K562 (cell line): ENCODE results near the gene TRIM38. TPM values are rescaled to one million over a fixed set of nuclear protein-coding genes. Genes with fewer than 3 reads are reported as not detected.

Experiments
- CREB1 ChIP-seq, 2 experiments: sonication (generic) in 1 of 2; formaldehyde crosslinking in 1 of 2; IDR thresholded peaks; 2 replicates each; pipeline versions ENCODE4 v1.6.1 to v1.8.0; 2012 to 2022; ENCODE audit warnings: inconsistent platforms in 1 of 2, mild to moderate bottlenecking in 1 of 2, missing genetic modification reagents in 1 of 2, moderate library complexity in 1 of 2
- EP400 ChIP-seq: fragments of 450-650 bp; IDR thresholded peaks from 2 replicates; pipeline ENCODE4 v1.6.1; 2017; ENCODE audit warnings: antibody characterized with exemption, mild to moderate bottlenecking, moderate library complexity
- GTF2E2 ChIP-seq: fragments of 200-800 bp; sonication (Bioruptor generic); IDR thresholded peaks from 2 replicates; pipeline ENCODE4 v1.6.1; 2016; ENCODE audit warnings: missing genetic modification characterization, missing compliant biosample characterization
- JUN ChIP-seq, 2 experiments: sonication (generic) in 1 of 2; formaldehyde crosslinking in 1 of 2; IDR thresholded peaks; 2 replicates each; pipeline versions ENCODE4 v1.6.1 to v1.8.0; 2012 to 2022; ENCODE audit warnings: borderline replicate concordance in 2 of 2, mild to moderate bottlenecking in 2 of 2, improper control_type of control experiment in 1 of 2, low read depth in 1 of 2, low read length in 1 of 2, missing genetic modification reagents in 1 of 2
- MAFF ChIP-seq: IDR thresholded peaks from 2 replicates; pipeline ENCODE4 v1.6.1; 2012; ENCODE audit warnings: low read length, improper control_type of control experiment
- MCM3 ChIP-seq: fragments of 450-650 bp; IDR thresholded peaks from 2 replicates; pipeline ENCODE4 v1.6.1; 2016
- NCOA1 ChIP-seq: fragments of 450-650 bp; IDR thresholded peaks from 2 replicates; pipeline ENCODE4 v1.6.1; 2016; ENCODE audit warnings: low read depth
- NFIX ChIP-seq: fragments of 250-450 bp; sonication (Bioruptor Pico); IDR thresholded peaks from 2 replicates; pipeline ENCODE4 v1.4.0; 2020; ENCODE audit warnings: low read depth, mild to moderate bottlenecking, moderate library complexity
- PTTG1 ChIP-seq: fragments of 450-650 bp; IDR thresholded peaks from 2 replicates; pipeline ENCODE4 v1.6.1; 2016; ENCODE audit warnings: low read depth, mild to moderate bottlenecking, missing genetic modification characterization, missing compliant biosample characterization
- RCOR1 ChIP-seq, 2 experiments: IDR thresholded peaks; 2 replicates each; pipeline ENCODE4 v1.6.1; 2012; ENCODE audit warnings: low read depth in 2 of 2, low read length in 2 of 2, borderline replicate concordance in 1 of 2, improper control_type of control experiment in 1 of 2
- SMAD3 ChIP-seq: fragments of 450-650 bp; formaldehyde crosslinking; conservative IDR thresholded peaks from 2 replicates; pipeline ENCODE4 v1.4.0; 2020; ENCODE audit warnings: mild to moderate bottlenecking
- SRSF7 ChIP-seq: fragments of 200-400 bp; formaldehyde crosslinking; optimal IDR thresholded peaks from 2 replicates; pipeline ENCODE3; 2017; ENCODE audit warnings: mild to moderate bottlenecking, low read depth, low read length
- TAF1 ChIP-seq: IDR thresholded peaks from 2 replicates; pipeline ENCODE4 v1.6.1; 2011; ENCODE audit warnings: mild to moderate bottlenecking, low read length, moderate library complexity; ENCODE audit not compliant: insufficient read depth, control insufficient read depth, severe bottlenecking; ENCODE audit errors: extremely low read depth
- TCFL5 ChIP-seq: fragments of 250-450 bp; sonication (Bioruptor Pico); conservative IDR thresholded peaks from 2 replicates; pipeline ENCODE4 v1.6.1; 2021; ENCODE audit warnings: mild to moderate bottlenecking, moderate library complexity, matching md5 sums
- XRCC3 ChIP-seq: fragments of 450-650 bp; IDR thresholded peaks from 2 replicates; pipeline ENCODE4 v1.6.1; 2017; ENCODE audit warnings: mild to moderate bottlenecking, moderate library complexity
- ZNF212 ChIP-seq: fragments of 450-650 bp; formaldehyde crosslinking; IDR thresholded peaks from 2 replicates; pipeline ENCODE4 v1.4.0; 2020; ENCODE audit warnings: mild to moderate bottlenecking
- ZNF354B ChIP-seq: fragments of 250-450 bp; sonication (Bioruptor Pico); IDR thresholded peaks from 2 replicates; pipeline ENCODE4 v1.4.0; 2020
- ZNF589 ChIP-seq: fragments of 200-800 bp; sonication (Bioruptor generic); IDR thresholded peaks from 2 replicates; pipeline ENCODE4 v1.6.1; 2016; ENCODE audit warnings: low read depth, missing genetic modification characterization, missing compliant biosample characterization
- polyA plus RNA-seq, 8 experiments: library from polyadenylated mRNA; depleted of rRNA in 4 of 8; stranded (reverse) in 5 of 8; unstranded in 3 of 8; fragments of >200 nt; fragmentation: Nextera tagmentation in 2 of 8; fragmentation: Illumina TruSeq in 1 of 8; extraction: Ambion mirVana in 2 of 8; extraction: Trizol in 1 of 8; gene quantifications; 2 replicates each; pipeline versions ENCODE4 v1.2.1 to v1.2.3, GENCODE V29; 2011 to 2014; ENCODE audit warnings: inconsistent platforms in 1 of 8, missing spikeins in 1 of 8
- total RNA-seq, 7 experiments: library from RNA; depleted of rRNA in 6 of 7; stranded (reverse); fragments of >200 nt in 6 of 7; fragmentation: Illumina TruSeq in 2 of 7; extraction: Trizol in 2 of 7; gene quantifications; 2 replicates each; pipeline versions ENCODE4 v1.2.1 to v1.2.3, GENCODE V29; 2011 to 2021; ENCODE audit warnings: low replicate concordance in 1 of 7
- TF ChIP-seq, protein P1 (sequence below): fragments of 450-650 bp; IDR thresholded peaks from 2 replicates; pipeline ENCODE4 v1.6.1; 2014; ENCODE audit warnings: low read depth, mild to moderate bottlenecking, moderate library complexity, borderline replicate concordance
- TF ChIP-seq, protein P2 (sequence below): sonication (generic); formaldehyde crosslinking; IDR thresholded peaks from 2 replicates; pipeline ENCODE4 v1.9.0; 2022; ENCODE audit warnings: mild to moderate bottlenecking, missing genetic modification reagents
- TF ChIP-seq, protein P3 (sequence below): fragments of 250-450 bp; sonication (Bioruptor Pico); IDR thresholded peaks from 2 replicates; pipeline ENCODE4 v1.4.0; 2020; ENCODE audit warnings: mild to moderate bottlenecking, moderate library complexity
- TF ChIP-seq, protein P4 (sequence below): fragments of 250-450 bp; sonication (Bioruptor Pico); IDR thresholded peaks from 2 replicates; pipeline ENCODE4 v1.8.0; 2022; ENCODE audit warnings: inconsistent platforms, mild to moderate bottlenecking, moderate library complexity, borderline replicate concordance

Gene TRIM38
- total and polyA plus RNA-seq, 9 of the 15 experiments (the other 6 are each of a cell fraction or from before 2014, with no cell fraction given), result 1.7 to 6.7 (median 6.3) TPM

DNA sequence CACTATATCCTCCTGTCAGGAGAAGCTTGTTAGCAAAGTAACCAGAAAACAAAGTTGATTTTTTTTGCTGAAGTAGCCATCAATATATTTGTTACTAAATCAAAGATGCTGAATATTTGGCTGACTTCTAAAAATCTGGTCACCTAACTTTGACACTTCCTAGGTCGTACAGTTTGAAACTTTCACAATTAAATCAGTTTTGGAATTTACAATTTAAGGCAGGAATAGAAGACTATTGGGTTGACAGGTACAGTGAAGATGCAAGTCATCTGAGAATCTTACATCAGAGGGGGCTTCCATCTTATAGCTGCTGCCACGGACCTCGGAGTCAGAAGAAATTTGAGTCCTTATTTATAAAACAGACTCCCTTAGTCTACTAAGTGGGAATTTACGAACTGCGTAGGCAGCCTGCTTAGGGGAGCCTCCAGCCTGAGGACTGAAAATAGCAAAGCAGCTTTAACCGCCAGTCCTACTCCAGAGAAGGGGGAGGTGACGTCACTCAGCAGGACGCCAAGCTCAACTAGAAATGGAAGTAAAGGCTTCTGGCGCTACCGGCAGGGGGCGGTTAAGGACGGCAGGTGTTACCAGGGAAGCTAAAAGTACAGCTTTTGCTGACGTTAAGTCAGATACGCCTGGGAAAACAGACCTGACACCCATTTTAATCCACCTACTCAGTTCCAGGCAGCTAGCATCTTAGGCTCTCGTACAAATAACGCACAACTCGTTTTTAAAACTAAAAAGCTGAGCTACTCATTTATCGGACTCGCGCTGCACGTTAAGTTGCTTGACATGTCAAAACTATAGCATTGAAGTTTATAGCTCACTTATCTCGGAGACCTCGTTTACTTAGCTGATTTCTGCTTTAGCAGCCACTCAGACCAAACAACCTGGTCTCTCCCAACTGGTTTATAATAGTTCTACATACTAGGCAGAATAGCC, 63.6 kb downstream of the TRIM38 start (continued):
- TF ChIP-seq, protein P1, sequence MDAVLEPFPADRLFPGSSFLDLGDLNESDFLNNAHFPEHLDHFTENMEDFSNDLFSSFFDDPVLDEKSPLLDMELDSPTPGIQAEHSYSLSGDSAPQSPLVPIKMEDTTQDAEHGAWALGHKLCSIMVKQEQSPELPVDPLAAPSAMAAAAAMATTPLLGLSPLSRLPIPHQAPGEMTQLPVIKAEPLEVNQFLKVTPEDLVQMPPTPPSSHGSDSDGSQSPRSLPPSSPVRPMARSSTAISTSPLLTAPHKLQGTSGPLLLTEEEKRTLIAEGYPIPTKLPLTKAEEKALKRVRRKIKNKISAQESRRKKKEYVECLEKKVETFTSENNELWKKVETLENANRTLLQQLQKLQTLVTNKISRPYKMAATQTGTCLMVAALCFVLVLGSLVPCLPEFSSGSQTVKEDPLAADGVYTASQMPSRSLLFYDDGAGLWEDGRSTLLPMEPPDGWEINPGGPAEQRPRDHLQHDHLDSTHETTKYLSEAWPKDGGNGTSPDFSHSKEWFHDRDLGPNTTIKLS, result no peak; the same call in 1 of the 2 replicates
- TF ChIP-seq ZNF354B (CRISPR knock-in tag) (peak; percentile 65), MAFF (no peak; the same call in 1 of the 2 replicates), PTTG1 (tag) (no peak), XRCC3 (no peak), TAF1 (peak; percentile 70), CREB1 (IDR thresholded peaks at IDR 0.05) (peak; percentile 81), CREB1 (CRISPR knock-in tag; IDR thresholded peaks at IDR 0.05) (peak; percentile 90), EP400 (peak; percentile 46), SMAD3 (CRISPR knock-in tag) (no peak; the same call in 1 of the 2 replicates), SRSF7 (no peak), ZNF589 (no peak), GTF2E2 (tag) (peak; percentile 79; the same call in 1 of the 2 replicates), NCOA1 (no peak), ZNF212 (CRISPR knock-in tag) (peak; percentile 18; the same call in 1 of the 2 replicates), NFIX (CRISPR knock-in tag) (no peak; the same call in 1 of the 2 replicates), RCOR1 (IDR thresholded peaks at IDR 0.05; ENCODE audit: borderline replicate concordance in 1 of 2, low read depth in 2 of 2, low read length in 2 of 2) (peak in 1 of 2 experiments; percentile 89; a peak in 2 of 4 replicates), JUN (IDR thresholded peaks at IDR 0.05; ENCODE audit: borderline replicate concordance, low read depth, low read length) (peak; percentile 97), JUN (CRISPR knock-in tag; IDR thresholded peaks at IDR 0.05; ENCODE audit: borderline replicate concordance) (0 out of 2 replicates have a peak, but pooled peaks have one; percentile 18), MCM3 (no peak), TCFL5 (CRISPR knock-in tag) (no peak)
- TF ChIP-seq, protein P2, sequence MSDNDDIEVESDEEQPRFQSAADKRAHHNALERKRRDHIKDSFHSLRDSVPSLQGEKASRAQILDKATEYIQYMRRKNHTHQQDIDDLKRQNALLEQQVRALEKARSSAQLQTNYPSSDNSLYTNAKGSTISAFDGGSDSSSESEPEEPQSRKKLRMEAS, result no peak
- TF ChIP-seq, protein P3, sequence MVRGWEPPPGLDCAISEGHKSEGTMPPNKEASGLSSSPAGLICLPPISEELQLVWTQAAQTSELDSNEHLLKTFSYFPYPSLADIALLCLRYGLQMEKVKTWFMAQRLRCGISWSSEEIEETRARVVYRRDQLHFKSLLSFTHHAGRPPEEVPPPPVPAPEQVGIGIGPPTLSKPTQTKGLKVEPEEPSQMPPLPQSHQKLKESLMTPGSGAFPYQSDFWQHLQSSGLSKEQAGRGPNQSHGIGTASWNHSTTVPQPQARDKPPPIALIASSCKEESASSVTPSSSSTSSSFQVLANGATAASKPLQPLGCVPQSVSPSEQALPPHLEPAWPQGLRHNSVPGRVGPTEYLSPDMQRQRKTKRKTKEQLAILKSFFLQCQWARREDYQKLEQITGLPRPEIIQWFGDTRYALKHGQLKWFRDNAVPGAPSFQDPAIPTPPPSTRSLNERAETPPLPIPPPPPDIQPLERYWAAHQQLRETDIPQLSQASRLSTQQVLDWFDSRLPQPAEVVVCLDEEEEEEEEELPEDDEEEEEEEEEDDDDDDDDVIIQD (CRISPR knock-in tag), result no peak
- TF ChIP-seq, protein P4, sequence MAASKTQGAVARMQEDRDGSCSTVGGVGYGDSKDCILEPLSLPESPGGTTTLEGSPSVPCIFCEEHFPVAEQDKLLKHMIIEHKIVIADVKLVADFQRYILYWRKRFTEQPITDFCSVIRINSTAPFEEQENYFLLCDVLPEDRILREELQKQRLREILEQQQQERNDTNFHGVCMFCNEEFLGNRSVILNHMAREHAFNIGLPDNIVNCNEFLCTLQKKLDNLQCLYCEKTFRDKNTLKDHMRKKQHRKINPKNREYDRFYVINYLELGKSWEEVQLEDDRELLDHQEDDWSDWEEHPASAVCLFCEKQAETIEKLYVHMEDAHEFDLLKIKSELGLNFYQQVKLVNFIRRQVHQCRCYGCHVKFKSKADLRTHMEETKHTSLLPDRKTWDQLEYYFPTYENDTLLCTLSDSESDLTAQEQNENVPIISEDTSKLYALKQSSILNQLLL, result no peak
